Loucy (cell line): ENCODE data around the gene MYO1D.

ENCODE experiments used
- EZH2phosphoT487 ChIP-seq: fragments of 200-600 bp; IDR thresholded peaks from 2 replicates; pipeline ENCODE4 v1.6.1; 2018; ENCODE audit warnings: antibody characterized with exemption, mild to moderate bottlenecking, moderate library complexity, borderline replicate concordance
- TF ChIP-seq, protein P1 (sequence below): fragments of 200-600 bp; sonication (generic); conservative IDR thresholded peaks from 2 replicates; pipeline ENCODE4 v1.5.1; 2014; ENCODE audit warnings: mild to moderate bottlenecking, antibody characterized with exemption, low read length

DNA sequence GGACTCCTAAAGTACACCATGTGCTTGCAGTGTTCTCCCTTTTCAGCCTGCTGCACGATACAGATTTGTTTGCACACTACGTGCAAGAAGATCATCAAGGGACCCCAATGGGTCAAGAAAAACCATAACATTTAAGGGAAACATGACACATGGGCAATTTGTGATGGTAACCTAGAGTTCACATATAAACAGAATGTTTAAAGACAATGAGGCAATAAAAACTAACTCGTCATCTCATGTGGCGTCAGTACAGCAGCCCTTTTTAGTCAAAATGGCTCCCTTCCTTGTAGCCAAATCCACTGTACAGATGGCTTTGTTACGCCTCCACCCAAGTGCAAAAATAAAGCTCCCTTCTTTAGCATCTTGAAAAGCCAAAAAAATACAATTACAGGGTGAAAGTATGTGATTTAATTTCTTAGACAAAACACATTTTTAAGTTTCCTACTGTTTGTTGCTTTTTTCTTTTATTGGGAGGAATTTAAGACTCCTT is 216.4 kb downstream of the MYO1D start:
- TF ChIP-seq, protein P1, sequence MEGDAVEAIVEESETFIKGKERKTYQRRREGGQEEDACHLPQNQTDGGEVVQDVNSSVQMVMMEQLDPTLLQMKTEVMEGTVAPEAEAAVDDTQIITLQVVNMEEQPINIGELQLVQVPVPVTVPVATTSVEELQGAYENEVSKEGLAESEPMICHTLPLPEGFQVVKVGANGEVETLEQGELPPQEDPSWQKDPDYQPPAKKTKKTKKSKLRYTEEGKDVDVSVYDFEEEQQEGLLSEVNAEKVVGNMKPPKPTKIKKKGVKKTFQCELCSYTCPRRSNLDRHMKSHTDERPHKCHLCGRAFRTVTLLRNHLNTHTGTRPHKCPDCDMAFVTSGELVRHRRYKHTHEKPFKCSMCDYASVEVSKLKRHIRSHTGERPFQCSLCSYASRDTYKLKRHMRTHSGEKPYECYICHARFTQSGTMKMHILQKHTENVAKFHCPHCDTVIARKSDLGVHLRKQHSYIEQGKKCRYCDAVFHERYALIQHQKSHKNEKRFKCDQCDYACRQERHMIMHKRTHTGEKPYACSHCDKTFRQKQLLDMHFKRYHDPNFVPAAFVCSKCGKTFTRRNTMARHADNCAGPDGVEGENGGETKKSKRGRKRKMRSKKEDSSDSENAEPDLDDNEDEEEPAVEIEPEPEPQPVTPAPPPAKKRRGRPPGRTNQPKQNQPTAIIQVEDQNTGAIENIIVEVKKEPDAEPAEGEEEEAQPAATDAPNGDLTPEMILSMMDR = no peak
- no peak for TF ChIP-seq EZH2phosphoT487
